Gastrocnemius medialis (tissue), 4 donors: Measurements from ENCODE around the gene PPP1R12B.
"Not testable (repeated sequence)": the region's sequence is repeated elsewhere in the genome, so short reads cannot be mapped to it uniquely, and the experiment has no call there.

ENCODE experiments used
- POLR2A ChIP-seq, 2 donors: fragments of 450-650 bp; IDR thresholded peaks; one replicate each; pipeline ENCODE4 v1.6.1; 2017; ENCODE audit warnings: antibody characterized with exemption in 2 of 2, mild to moderate bottlenecking in 2 of 2, moderate library complexity in 2 of 2
- TF ChIP-seq, protein P1 (sequence below), 5 experiments: fragments of 450-650 bp in 3 of 5; fragments of 200-600 bp in 2 of 5; sonication (generic) in 2 of 5; IDR thresholded peaks in 4 of 5; conservative IDR thresholded peaks in 1 of 5; 1 replicate in 4 of 5; 2 replicates in 1 of 5; pipeline ENCODE4 v1.5.1; 2016 to 2019; ENCODE audit warnings: antibody characterized with exemption in 5 of 5, mild to moderate bottlenecking in 3 of 5, moderate library complexity in 3 of 5

DNA sequence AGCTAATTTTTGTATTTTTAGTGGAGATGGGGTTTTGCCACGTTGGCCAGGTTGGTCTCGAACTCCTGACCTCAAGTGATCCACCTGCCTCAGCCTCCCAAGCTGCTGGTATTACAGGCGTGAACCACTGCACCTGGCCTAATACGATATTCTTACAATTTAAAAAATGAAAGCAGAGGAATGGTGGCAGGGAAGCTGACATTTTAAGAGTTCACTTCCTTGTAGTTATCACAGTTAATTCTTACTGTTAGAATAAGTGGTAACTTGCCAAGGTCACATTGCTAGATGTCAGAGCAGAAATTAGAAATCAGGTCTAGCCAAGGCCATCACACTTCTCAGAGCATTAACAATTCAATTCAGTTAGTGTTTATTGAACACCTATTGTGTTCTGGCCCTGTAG is 207.5 kb downstream of the PPP1R12B start:
- TF ChIP-seq, protein P1, sequence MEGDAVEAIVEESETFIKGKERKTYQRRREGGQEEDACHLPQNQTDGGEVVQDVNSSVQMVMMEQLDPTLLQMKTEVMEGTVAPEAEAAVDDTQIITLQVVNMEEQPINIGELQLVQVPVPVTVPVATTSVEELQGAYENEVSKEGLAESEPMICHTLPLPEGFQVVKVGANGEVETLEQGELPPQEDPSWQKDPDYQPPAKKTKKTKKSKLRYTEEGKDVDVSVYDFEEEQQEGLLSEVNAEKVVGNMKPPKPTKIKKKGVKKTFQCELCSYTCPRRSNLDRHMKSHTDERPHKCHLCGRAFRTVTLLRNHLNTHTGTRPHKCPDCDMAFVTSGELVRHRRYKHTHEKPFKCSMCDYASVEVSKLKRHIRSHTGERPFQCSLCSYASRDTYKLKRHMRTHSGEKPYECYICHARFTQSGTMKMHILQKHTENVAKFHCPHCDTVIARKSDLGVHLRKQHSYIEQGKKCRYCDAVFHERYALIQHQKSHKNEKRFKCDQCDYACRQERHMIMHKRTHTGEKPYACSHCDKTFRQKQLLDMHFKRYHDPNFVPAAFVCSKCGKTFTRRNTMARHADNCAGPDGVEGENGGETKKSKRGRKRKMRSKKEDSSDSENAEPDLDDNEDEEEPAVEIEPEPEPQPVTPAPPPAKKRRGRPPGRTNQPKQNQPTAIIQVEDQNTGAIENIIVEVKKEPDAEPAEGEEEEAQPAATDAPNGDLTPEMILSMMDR (IDR thresholded peaks at IDR 0.05 in 4 of 5, conservative IDR thresholded peaks at IDR 0.05 in 1 of 5) = not testable (repeated sequence)
- not testable (repeated sequence) for TF ChIP-seq POLR2A (IDR thresholded peaks at IDR 0.05)
